Inflammatory macrophage treated with lipopolysaccharide for 1 hour (primary cell): Measurements from ENCODE around the gene C17orf50.
A peak's percentile ranks its signal among the peaks of the same experiment; 100 is the strongest.
"Not testable (repeated sequence)": the region's sequence is repeated elsewhere in the genome, so short reads cannot be mapped to it uniquely, and the experiment has no call there.

Experiments
- DNase-seq, 2 donors: peaks; one replicate each; pipeline ENCODE4 v3.0.0-alpha.2; 2020 to 2022

Gene C17orf50

GRCh38 chr17:35735036-35735805 is 25.5 kb upstream of the C17orf50 start:
- DNase-seq = no peak

DNA sequence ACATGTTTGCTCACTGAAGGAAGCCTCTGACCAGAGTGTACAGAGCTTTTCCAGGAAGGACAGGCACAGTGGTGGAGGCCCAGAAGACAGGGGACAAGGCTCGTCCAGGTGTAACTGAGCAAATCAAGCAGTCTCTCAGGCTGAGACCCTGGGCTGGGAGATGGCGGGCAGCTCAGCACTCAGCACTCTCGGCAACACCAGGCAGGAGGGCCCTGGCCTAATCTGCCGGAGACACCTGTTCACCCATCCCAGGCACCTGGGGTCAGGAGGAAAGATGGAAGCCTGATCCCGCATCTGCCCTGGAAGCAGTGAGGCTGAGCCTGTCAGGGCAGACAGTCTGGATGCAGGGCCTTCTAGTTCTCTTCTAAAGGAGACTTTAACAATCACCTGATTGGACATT is 24.5 kb upstream of the C17orf50 start:
- DNase-seq = no peak

DNA sequence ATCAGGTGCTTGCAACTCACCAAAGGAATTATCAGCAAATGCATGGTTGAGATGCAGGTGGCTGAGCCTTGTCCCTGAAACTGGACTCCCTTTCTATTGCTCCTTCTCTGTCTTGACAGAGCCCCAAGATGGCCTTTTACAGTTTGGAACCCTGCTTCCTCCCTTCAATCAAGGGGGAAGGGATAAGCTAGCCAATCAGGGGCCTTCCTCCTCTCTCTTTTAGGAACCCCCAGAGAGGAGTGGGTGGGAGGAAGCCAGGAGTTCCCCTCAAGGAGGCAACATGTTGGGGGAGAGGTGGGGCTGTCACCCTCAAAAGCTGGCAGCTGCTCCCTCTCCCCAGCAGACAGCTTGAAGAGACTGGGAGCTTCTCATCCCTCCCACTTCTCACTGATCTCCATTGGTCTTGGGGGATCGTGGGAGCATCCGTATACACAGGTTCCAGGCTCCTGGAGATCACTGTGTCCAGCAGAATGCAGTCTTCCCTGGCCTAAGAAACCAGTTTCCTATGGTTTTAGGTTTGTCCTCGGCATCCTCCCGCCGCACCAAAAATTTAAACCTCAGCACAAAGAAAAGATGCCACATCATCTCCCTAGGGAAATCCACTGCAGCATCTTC is 22.1 kb upstream of the C17orf50 start:
- DNase-seq = peak in 1 of 2 donors; percentile 16

- no peak for DNase-seq
Observed at GRCh38 chr17:35740216-35740615, 20.5 kb upstream of the C17orf50 start.

- DNase-seq = no peak
Observed at GRCh38 chr17:35740997-35741931, 19.4 kb upstream of the C17orf50 start.

DNA sequence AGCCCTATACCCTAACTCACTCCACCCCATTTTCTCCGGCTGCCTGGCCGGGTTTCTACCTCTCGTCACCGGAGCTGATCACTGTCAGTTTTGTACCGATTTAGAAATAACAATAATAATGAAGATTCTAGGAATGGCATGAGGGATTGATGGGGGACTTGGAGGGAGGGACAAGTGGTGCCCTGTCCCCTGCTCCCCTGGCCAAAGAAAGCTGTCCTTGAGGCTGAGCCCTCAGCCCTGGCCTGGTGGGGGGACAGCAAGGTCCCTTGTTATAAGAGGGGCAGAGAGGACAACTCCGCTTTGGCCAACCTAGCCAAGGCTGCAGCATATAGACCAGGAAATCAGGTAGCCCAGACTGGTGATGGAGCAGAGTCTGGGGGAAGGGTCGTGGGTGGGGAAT is 18.2 kb upstream of the C17orf50 start:
- no peak for DNase-seq

- DNase-seq = no peak
Observed at GRCh38 chr17:35742896-35743477, 17.7 kb upstream of the C17orf50 start.

- peak in 1 of 2 donors; percentile 41 for DNase-seq
Observed at GRCh38 chr17:35743626-35744328, 16.9 kb upstream of the C17orf50 start.

DNA sequence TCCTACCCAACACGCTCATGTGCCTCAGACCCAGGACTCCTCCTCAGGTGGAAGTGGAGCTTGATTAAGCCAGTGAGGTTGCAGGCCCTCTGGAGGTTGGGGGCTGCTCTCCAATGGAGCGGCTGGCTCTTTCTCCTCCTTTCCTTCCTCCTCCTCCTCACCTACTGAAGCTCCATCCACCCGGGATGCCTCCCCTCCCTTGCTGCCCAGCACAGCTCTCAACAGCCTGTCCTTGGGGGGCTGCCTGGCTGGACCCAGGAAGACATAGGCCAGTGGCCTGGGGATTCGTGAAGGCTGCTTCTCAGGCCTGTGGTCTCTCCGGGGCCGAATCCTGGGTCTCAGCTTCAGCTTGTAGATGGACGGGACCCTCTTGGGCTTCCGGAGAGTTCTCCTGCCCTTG is 15.9 kb upstream of the C17orf50 start:
- DNase-seq = no peak

DNA sequence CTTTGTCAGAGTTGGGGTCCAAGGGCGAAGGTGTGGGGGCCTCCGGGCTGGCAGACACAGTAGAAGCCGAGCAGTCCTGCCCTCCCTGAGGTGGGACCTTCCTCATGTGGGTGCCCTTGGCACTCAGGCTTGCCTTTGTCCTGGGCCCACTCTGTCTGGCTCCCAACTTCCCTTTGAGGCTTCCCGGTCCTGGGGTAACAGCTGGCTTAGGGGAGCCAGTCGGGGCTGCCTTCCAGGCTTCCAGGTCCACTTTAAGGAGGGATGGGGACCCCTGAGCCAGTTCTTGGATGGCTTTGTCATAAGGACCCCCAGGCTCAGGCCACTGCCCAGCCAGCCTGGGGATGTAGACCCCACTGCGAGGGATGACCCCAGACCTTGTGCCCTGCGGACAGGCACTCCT is 15.4 kb upstream of the C17orf50 start:
- DNase-seq = no peak

- no peak for DNase-seq
Observed at GRCh38 chr17:35745749-35746320, 14.9 kb upstream of the C17orf50 start.

- DNase-seq = peak; percentile 47 to 88
Observed at GRCh38 chr17:35747540-35748017, 13.1 kb upstream of the C17orf50 start.

GRCh38 chr17:35748341-35748841 is 12.3 kb upstream of the C17orf50 start:
- DNase-seq = no peak

- DNase-seq = no peak
Observed at GRCh38 chr17:35748979-35749378, 11.7 kb upstream of the C17orf50 start.

GRCh38 chr17:35749560-35750412 is 10.9 kb upstream of the C17orf50 start:
- no peak for DNase-seq

- no peak for DNase-seq
Observed at GRCh38 chr17:35750526-35751395, 9.9 kb upstream of the C17orf50 start.

DNA sequence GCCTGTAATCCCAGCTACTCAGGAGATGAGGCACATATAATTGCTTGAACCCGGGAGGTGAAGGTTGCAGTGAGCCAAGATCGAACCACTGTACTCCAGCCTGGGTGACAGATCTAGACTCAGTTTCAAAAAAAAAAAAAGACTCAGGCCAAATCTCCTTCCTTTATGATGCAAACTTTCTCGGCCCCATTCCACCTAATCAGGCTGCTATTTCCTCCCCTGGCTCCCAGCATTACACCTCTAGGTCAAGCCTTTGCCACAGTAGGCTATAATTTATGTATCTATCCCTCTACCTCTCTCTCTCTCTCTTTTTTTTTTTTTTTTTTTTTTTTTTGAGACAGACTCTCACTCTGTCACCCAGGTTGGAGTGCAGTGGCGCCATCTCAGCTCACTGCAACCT is 9.1 kb upstream of the C17orf50 start:
- DNase-seq = not testable (repeated sequence)

DNA sequence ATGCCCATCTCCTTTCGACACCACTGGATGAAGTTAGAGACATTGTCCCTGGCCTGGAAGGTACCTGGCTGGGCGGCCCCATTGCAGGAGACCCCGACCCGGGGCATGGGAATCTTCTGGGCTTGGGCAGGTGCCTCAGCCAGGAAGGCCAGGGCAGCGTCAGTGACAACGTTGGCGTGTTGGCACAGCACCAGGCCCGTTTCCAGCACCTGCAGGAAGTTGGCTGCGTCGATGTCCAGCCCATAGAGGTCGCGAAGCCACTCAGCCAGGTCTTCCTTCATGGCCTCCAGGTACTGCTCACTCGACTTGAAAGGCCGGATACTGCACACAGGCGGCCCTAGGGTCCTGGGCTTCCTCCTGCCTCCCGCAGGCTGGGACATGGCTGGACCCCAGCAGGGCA is 8.2 kb upstream of the C17orf50 start:
- DNase-seq = no peak

DNA sequence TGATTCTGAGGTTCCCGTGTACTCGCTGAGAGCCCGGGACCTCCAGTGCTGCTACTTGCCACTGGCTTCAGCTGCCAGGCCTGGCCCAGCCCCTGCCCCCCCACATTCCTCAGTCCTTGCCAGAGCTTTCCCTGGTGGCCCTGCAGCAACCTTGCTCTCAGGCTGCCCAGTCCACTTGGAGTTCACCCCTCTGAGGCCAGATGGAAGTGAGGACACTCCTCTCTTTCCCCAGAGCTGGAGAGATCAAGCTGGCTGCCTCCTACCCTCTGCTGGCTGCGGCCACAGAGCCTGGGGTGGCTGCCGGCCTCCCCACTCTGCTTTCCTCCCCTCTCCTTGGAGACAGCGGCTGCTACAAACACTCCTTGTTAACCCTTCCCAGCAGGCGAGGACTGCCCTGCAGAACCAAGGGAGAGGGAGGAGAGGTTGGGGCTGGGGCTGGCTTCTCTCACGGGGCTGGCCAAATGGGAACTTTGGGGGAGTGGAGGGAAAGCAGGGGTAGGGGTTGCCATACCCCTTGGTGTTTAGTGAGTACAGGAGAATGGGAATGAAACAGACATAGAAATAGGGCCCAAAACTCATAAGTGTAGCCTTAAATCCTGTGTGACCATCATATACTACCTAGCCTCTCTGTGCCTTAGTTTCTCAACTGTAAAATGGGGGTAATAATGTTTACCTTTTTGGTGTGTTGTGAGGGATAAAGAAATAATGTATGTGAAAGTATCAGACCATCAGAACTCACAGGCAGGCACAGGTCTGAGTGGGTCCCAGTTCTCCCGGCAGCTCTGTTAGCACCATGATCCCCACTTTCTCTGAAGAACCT is 7.5 kb upstream of the C17orf50 start, which contains the start of gene GAS2L2:
TSS of gene GAS2L2 (minus strand) at position 295 of the 820 bp plus-strand sequence. CDS start 389 bp downstream, outside the sequence.
- no peak for DNase-seq
